ENCODE data around the gene NODAL.

The NODAL gene

DNA sequence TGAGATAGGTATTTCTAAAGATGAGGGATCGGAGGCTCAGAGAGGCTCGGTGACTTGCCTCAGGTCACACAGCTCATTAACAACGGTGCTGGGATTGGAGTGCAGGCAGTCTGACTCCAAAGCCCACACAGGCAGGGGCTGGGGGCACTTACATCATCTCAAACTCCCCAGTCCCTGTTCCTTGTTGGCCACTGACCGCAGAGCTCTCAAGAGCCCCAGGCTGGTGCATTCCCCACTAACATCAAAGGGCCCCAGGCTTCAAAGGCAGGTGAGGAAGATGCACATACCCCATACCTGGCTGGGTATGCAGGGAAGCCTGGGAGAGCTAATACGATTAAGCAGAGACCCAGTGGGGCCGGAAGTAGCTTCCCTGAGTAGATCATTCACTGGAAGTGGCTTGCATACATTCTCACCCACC, 13.7 kb upstream of the NODAL start:
- DNase-seq (ENCODE audit: insufficient read length, low spot score) (no peak), FAIRE-seq (no peak)
- TF ChIP-seq TAF1 (IDR thresholded peaks at IDR 0.05; ENCODE audit: low read depth, low read length): no peak
- no peak for TF ChIP-seq SPI1 (IDR thresholded peaks at IDR 0.05; ENCODE audit: low read depth, low read length)
- no peak for TF ChIP-seq PAX5 (IDR thresholded peaks at IDR 0.05; ENCODE audit: insufficient read depth, low read length, severe bottlenecking)
- TF ChIP-seq POU2F2 (IDR thresholded peaks at IDR 0.05; ENCODE audit: low read depth, low read length): no peak
- TF ChIP-seq POLR2AphosphoS5 (IDR thresholded peaks at IDR 0.05; ENCODE audit: low read depth, low read length): no peak
- no peak for TF ChIP-seq POLR2A (IDR thresholded peaks at IDR 0.05; ENCODE audit: low read depth, low read length)

GRCh38 chr10:70448236-70448635, 6.8 kb upstream of the NODAL start:
- FAIRE-seq (no peak), DNase-seq (ENCODE audit: insufficient read length, low spot score) (no peak)
- no peak for TF ChIP-seq POLR2AphosphoS5 (IDR thresholded peaks at IDR 0.05; ENCODE audit: low read depth, low read length)
- TF ChIP-seq SPI1 (IDR thresholded peaks at IDR 0.05; ENCODE audit: low read depth, low read length): no peak
- no peak for TF ChIP-seq TAF1 (IDR thresholded peaks at IDR 0.05; ENCODE audit: low read depth, low read length)
- no peak for TF ChIP-seq POLR2A (IDR thresholded peaks at IDR 0.05; ENCODE audit: low read depth, low read length)
- TF ChIP-seq PAX5 (IDR thresholded peaks at IDR 0.05; ENCODE audit: insufficient read depth, low read length, severe bottlenecking): no peak
- no peak for TF ChIP-seq POU2F2 (IDR thresholded peaks at IDR 0.05; ENCODE audit: low read depth, low read length)

- FAIRE-seq: no peak
- no peak for DNase-seq (ENCODE audit: insufficient read length, low spot score)
- TF ChIP-seq POLR2A (IDR thresholded peaks at IDR 0.05; ENCODE audit: low read depth, low read length) (no peak), POLR2AphosphoS5 (IDR thresholded peaks at IDR 0.05; ENCODE audit: low read depth, low read length) (no peak), PAX5 (IDR thresholded peaks at IDR 0.05; ENCODE audit: insufficient read depth, low read length, severe bottlenecking) (no peak), SPI1 (IDR thresholded peaks at IDR 0.05; ENCODE audit: low read depth, low read length) (no peak), TAF1 (IDR thresholded peaks at IDR 0.05; ENCODE audit: low read depth, low read length) (no peak), POU2F2 (IDR thresholded peaks at IDR 0.05; ENCODE audit: low read depth, low read length) (no peak)
These were observed 4.5 kb upstream of the NODAL start for GRCh38 chr10:70445718-70446657.

GRCh38 chr10:70444744-70445143, 3.3 kb upstream of the NODAL start:
- no peak for FAIRE-seq
- no peak for DNase-seq (ENCODE audit: insufficient read length, low spot score)
- TF ChIP-seq SPI1 (IDR thresholded peaks at IDR 0.05; ENCODE audit: low read depth, low read length): no peak
- no peak for TF ChIP-seq PAX5 (IDR thresholded peaks at IDR 0.05; ENCODE audit: insufficient read depth, low read length, severe bottlenecking)
- no peak for TF ChIP-seq POLR2A (IDR thresholded peaks at IDR 0.05; ENCODE audit: low read depth, low read length)
- TF ChIP-seq POLR2AphosphoS5 (IDR thresholded peaks at IDR 0.05; ENCODE audit: low read depth, low read length): no peak

GRCh38 chr10:70442332-70442988, 979 bp upstream of the NODAL start:
- DNase-seq (ENCODE audit: insufficient read length, low spot score): no peak
- no peak for TF ChIP-seq TAF1 (IDR thresholded peaks at IDR 0.05; ENCODE audit: low read depth, low read length)
- TF ChIP-seq POLR2A (IDR thresholded peaks at IDR 0.05; ENCODE audit: low read depth, low read length): no peak
- no peak for TF ChIP-seq SPI1 (IDR thresholded peaks at IDR 0.05; ENCODE audit: low read depth, low read length)
- TF ChIP-seq POU2F2 (IDR thresholded peaks at IDR 0.05; ENCODE audit: low read depth, low read length): no peak
- no peak for TF ChIP-seq POLR2AphosphoS5 (IDR thresholded peaks at IDR 0.05; ENCODE audit: low read depth, low read length)
- no peak for TF ChIP-seq PAX5 (IDR thresholded peaks at IDR 0.05; ENCODE audit: insufficient read depth, low read length, severe bottlenecking)
- FAIRE-seq: no peak

GRCh38 chr10:70441895-70442309, 421 bp upstream of the NODAL start:
- TF ChIP-seq TAF1 (IDR thresholded peaks at IDR 0.05; ENCODE audit: low read depth, low read length): no peak
- TF ChIP-seq PAX5 (IDR thresholded peaks at IDR 0.05; ENCODE audit: insufficient read depth, low read length, severe bottlenecking): no peak
- no peak for FAIRE-seq

DNA sequence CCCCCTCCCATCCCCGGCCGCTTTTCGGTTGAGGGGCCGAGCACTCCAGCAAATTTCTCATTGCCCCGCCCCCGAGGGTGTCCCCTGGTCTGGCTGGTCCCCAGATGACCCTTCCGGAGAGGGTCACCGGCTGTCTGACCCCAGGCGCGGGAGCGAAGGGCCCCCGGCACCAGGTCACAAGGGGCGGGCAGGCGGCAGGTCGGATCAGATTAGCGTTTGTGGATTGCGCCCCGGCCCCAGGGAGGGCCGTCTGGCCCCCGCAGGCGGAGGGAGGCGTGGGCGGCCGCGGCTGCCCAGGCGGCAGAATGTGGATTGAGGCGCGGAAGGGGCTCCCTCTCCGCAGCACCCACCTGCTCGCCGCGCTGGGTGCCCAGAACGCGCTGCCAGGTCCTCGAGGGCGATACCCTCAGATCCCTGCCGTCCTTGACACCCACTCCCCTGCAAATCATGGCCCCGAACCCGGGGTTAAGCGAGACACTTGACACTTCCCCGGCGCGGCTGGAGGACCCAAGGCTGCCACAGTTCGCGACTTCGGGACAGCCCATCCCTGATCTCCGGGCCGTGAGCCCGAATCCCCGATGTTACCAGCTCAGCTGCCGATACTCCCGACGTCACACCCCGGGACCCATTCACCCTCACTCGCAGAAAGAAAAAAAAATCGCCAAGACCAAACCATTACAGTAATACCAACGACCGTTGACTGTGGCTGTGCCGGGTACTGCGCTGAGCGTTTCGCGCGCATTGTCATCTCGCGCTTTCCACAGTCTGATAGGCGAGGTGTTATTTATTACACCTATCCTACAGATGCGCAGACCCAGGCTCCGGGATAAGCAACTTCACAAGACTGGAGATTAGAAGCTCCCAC, 953 bp downstream of the NODAL start:
- no peak for FAIRE-seq
- no peak for DNase-seq (ENCODE audit: insufficient read length, low spot score)
- TF ChIP-seq SPI1 (IDR thresholded peaks at IDR 0.05; ENCODE audit: low read depth, low read length) (no peak), TAF1 (IDR thresholded peaks at IDR 0.05; ENCODE audit: low read depth, low read length) (no peak), POLR2A (IDR thresholded peaks at IDR 0.05; ENCODE audit: low read depth, low read length) (no peak), PAX5 (IDR thresholded peaks at IDR 0.05; ENCODE audit: insufficient read depth, low read length, severe bottlenecking) (no peak), POLR2AphosphoS5 (IDR thresholded peaks at IDR 0.05; ENCODE audit: low read depth, low read length) (no peak), POU2F2 (IDR thresholded peaks at IDR 0.05; ENCODE audit: low read depth, low read length) (no peak)

More at GRCh38 chr10:70441895-70442309, 421 bp upstream of the NODAL start:
- DNase-seq (ENCODE audit: insufficient read length, low spot score): no peak

GRCh38 chr10:70437721-70438120, 3.8 kb downstream of the NODAL start:
- no peak for FAIRE-seq
- DNase-seq (ENCODE audit: insufficient read length, low spot score): no peak
- TF ChIP-seq SPI1 (IDR thresholded peaks at IDR 0.05; ENCODE audit: low read depth, low read length) (no peak), TAF1 (IDR thresholded peaks at IDR 0.05; ENCODE audit: low read depth, low read length) (no peak), POLR2A (IDR thresholded peaks at IDR 0.05; ENCODE audit: low read depth, low read length) (no peak), POLR2AphosphoS5 (IDR thresholded peaks at IDR 0.05; ENCODE audit: low read depth, low read length) (no peak), POU2F2 (IDR thresholded peaks at IDR 0.05; ENCODE audit: low read depth, low read length) (no peak), PAX5 (IDR thresholded peaks at IDR 0.05; ENCODE audit: insufficient read depth, low read length, severe bottlenecking) (no peak)

All from GM12891 (cell line).